ENCODE measurements around the gene ZNF526.
A peak's percentile ranks its signal among the peaks of the same experiment; 100 is the strongest.

ZNF526 gene

DNA sequence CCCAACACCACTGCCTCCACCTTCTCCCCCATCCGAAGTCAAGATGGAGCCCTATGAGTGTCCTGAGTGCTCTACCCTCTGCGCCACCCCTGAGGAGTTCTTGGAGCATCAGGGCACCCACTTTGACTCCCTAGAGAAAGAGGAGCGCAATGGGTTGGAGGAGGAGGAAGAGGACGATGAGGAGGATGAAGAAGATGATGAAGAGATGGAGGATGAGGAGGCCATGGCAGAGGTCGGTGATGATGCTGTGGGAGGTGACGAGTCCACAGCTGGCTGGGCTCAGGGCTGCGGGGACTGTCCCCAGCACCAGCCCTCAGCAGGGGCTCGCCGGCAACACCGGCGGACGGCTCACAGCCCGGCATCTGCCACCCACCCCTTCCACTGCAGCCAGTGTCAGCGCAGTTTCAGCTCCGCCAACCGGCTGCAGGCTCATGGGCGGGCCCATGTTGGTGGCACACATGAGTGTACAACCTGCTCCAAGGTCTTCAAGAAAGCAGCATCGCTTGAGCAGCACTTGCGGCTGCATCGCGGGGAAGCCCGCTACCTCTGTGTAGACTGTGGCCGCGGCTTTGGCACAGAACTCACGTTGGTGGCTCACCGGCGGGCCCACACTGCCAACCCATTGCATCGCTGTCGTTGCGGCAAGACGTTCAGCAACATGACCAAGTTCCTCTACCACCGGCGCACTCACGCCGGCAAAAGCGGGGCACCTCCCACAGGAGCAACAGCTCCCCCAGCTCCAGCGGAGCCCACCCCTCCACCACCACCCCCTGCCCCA lies 5.0 kb downstream of the ZNF526 start:
- DNase-seq (ENCODE audit: low read depth), result no peak

DNA sequence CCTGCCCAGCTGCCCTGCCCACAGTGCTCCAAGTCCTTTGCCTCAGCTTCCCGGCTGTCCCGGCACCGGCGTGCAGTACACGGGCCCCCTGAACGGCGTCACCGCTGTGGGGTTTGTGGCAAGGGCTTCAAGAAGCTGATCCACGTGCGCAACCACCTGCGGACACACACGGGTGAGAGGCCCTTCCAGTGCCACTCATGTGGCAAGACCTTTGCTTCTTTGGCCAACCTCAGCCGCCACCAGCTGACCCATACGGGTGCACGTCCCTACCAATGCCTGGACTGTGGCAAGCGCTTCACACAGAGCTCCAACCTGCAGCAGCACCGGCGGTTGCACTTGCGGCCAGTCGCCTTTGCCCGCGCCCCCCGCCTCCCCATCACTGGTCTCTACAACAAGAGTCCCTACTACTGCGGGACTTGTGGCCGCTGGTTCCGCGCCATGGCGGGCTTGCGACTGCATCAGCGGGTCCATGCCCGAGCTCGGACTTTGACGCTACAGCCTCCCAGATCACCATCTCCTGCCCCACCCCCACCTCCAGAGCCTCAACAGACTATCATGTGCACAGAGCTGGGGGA lies 5.7 kb downstream of the ZNF526 start:
- DNase-seq (ENCODE audit: low read depth), result no peak

DNA sequence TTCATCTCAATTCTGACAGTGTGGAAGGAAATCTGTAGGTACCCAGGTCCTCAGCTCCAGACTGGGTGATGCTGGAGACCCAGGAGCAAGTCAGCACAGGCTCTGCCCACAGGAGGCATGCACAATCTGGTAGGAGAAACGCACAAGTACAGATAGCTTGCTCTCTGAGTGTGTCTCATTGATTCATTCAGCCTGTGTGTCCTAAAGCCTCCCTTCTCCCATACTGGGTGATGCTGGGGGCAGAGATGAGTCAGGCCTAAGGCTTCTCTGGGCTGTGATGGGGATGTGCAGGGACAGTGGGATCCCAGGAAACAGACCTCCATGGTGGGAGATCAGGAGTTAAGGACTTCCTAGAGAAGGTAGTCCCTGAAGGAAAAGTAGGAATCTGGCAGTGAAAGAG lies 6.8 kb downstream of the ZNF526 start:
- DNase-seq (ENCODE audit: low read depth), result no peak

DNA sequence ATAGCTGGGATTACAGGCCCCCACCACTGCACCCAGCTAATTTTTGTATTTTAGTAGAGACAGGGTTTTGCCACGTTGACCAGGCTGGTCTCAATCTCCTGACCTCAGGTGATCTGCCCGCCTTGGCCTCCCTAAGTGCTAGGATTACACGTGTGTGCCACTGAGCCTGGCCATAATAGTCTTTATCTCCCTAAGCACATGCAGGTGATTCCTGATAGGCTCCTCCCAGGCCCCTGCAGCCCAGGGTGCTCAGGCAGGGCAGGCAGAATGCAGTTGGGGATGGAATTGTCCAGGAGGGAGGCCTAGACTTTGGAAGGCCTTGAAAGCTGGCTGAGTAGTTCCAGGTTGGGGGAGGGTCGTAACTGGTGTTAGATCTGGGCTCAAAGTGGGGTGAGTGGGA lies 8.5 kb downstream of the ZNF526 start:
- no peak for DNase-seq (ENCODE audit: low read depth)

DNA sequence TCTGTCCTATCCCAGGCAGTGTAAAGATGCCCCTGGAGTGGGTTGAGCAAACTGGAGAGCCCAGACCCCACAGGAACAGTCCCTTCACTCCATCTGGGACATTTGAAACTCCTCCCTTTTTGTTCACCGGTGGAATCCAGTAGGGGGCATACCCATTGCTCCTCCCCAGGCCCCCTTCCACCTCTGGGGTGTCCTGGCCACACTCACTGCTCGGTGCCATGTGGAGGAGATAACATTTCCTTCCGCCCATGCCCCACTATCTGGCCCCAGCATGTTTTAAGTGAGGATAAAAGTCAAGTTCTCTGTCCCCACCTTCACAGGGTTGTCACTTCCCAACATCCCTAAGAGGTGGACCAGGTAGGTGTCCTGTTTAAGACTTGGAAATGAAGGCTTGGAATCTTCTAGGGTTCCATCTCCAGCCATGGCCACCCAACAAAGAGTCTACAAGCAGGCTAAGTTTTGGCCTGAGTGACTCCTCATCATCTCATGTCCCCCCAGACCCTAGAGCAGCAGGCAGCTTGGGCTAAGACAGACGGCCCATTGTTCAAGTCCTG lies 9.3 kb downstream of the ZNF526 start:
- no peak for DNase-seq (ENCODE audit: low read depth)

DNA sequence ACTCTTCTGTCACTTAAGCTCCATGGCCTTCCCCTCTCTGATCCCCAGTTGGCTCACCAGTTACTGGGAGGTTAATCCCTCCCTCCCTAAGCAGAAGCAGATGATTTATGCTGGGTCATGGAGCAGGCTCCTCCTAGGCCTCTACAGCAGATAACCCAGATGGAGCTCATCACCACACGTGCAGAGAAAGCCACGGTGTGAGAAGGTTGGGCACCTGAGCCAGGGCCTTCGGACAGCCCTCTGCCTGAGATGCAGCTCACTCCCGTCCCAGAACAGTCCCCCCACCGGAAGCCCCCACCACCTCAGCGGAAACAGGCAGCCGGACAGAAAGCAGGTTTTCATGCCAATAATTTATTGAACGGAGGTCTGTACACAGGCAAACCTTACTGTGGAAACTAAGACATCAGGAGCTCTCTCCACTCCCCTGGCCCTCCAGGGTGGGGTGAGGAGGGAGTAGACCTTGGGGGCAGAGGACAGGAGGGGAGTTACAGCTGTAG lies 9.8 kb downstream of the ZNF526 start:
- DNase-seq (ENCODE audit: low read depth), result no peak

DNA sequence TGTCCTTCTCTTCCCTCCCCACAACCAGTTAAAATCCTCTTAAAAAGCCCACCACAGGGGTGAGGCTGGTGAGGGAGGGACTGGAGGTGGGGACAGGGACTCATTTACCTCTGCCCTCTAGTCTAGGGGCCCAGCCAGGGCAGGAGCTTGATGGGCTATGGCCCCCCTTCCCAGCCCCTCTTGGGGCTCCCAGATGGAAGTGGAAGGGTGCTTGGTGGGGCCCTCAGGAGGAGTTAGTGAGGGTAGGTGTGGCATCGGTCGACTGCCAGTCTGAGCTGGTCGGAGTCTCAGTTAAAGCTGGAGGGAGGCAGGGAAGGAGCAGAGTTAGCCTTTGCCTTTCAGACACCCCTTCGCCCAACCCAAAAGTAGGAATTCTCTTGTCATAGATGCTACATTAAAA lies 10.5 kb downstream of the ZNF526 start:
- DNase-seq (ENCODE audit: low read depth), result no peak

DNA sequence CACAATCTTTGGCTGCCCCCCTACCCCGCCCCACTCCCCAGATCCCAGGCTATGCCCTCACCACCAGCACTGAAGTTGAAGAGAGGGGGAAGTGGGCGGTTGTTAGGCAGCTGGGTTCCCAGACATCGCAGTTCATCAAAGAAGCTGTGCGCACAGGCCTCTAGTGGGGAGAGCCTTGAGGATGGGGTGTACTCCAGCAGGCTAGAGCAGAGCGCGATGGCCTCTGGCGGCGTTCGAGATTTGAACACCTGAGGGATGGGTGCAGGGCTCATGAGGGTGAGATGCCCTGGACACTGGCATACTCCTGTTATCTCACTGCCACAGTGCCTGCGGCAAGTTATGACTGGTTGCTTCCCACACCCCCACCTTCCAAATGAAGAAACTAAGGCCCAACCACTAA lies 12.3 kb downstream of the ZNF526 start:
- DNase-seq (ENCODE audit: low read depth), result no peak

DNA sequence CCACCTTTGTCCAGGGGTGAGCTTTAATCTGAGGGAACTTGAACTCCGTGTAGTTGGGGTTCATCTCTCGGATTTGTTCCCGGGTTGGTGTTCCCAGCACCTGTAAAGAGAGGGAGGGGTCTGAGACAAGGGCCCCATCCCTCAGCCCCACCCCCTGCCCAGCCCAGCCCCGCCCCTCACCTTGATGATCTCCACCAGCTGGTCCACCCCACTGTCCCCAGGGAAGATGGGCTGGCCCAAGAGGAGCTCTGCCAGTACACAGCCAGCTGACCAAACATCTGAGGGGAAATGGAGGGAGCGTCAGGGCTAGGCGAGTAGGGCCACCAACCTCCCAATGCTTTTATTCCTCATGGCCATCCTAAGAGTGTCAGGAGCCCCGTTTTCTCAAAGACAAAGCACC lies 13.0 kb downstream of the ZNF526 start:
- DNase-seq (ENCODE audit: low read depth), result no peak

DNA sequence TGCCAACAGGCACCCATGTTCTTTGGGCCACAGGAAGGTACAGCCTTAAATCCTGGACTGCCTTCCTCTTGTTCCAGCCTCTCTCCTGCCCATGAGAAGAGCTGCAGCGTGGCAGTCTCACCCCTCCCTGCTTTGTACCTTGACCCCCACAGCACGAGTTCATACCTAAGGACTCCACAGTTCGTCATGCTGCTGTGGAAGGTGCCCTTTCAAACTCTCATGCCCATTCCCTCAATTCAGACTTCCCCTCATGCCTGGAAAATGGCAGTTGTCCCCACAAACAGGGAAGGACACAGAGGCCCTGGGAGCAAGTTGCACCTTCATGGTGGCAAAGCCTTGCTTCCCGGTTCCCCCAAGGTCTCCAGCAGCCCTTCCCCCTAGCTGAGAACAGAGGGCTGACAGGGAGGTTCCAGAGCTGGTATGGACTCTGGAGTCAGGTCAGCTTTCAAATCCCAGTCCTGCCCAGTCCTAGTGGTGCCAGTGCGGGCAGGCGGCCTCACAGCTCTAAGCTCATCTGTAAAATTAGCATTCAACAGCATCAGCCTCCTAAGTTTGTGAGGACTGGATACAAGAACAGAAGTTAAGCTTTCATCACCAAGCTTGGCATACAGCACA lies 13.7 kb downstream of the ZNF526 start:
- DNase-seq (ENCODE audit: low read depth), result no peak

DNA sequence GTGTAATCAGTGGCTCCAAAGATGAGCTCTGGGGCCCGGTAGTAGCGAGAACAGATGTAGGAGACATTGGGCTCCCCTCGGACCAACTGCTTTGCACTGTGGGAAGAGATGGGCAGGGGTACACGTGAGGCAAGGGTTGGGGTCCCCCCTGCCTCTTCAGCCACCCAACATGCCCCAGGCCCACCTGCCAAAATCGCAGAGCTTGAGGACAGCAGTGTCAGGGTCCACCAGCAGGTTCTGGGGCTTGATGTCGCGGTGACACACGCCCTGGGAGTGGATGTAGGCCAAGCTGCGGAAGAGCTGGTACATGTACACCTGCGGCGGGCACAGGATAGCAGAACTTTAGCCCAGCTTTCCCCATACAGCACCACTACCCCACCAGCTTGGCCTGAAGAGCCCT lies 14.3 kb downstream of the ZNF526 start:
- DNase-seq (ENCODE audit: low read depth), result no peak

DNA sequence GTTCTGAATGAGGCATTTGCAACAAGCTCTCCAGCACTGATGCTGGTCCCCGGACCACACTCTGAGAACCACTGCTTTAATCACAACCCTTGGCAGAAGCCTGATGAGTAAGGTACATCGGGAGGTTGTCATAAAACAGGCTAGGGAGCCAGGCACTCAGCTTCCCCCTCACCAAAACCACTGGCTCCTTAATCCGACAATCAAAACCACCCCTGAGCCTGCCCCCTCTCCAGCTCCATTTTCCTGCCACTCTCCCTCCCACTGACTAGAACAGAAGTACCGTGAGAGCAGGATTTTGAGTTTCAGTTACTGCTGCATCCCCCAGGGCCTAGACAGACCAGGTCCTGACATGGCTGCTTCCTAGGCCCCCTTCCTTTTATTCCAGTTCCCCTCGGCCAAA lies 15.1 kb downstream of the ZNF526 start:
- no peak for DNase-seq (ENCODE audit: low read depth)

DNA sequence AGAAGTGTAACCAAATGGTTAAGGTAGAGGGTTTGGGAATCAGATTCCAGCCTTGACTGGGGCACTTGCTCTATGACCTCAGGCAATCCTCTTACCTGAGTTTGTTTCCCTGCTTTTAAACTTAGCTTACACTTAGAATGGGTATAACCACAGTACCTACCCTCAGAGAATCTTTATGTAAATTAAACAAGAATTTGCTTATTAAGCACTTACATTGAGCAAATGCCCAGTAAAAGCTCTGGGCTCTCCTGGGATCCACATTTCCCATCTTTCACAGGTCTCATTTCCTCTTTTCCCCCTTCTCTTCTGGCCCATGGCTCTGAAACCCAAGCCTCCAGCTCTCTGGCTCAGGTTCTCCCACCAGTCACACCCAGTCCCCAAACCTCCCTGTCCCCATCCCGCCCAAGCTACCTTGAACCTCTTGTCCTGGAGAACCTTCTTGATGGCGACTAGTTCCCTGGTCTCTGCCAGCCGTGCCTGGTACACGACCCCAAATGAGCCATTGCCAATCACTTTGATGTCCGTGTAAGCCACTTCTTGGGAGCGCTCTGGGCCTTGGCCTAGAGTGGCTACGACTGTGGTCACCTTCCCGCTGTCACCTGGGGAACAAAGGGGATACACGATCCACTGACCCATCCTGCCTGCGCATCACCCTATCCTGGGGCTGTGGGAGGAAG lies 19.6 kb downstream of the ZNF526 start:
- DNase-seq (ENCODE audit: low read depth), result no peak

DNA sequence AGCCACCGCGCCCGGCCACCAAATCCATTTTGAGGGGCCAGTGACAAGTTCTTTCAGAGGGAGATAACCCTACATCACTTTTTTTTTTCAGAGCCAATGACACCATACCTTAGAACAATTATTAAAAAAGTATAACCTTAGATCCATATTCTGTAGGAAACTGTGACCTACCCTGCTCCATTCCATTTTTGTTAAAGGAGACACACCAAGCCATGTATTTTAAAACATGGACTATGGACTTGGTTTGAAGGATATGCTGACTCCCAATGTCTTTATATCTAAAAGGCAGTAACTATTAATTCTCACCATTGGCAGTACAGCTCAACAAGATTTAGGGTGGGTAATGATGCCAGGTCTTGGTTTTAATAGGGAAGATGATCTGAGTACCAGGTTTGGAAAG lies 21.2 kb downstream of the ZNF526 start:
- DNase-seq (ENCODE audit: low read depth), result no peak

DNA sequence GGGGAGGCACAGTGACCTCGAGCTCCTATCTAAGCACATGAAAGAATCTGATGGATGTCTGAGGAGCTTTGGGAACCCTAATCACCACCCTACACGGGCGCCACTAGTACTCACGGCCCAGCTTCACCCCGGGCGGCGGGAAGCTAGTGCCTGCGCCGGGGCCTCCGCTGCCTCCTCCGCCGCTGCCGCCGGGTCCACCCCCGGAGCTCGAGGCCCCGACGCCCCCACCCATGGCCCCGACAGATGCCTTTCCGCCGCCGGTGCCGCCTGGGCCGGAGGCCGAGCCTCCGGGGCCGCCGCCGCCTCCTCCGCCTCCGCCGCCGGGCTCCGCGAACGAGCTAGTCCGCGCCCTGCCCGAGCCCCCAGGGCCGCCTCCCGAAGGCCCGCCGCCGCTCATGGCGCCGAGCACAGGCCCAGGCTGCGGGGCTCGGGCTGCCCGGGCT lies 22.0 kb downstream of the ZNF526 start:
- no peak for DNase-seq (ENCODE audit: low read depth)

DNA sequence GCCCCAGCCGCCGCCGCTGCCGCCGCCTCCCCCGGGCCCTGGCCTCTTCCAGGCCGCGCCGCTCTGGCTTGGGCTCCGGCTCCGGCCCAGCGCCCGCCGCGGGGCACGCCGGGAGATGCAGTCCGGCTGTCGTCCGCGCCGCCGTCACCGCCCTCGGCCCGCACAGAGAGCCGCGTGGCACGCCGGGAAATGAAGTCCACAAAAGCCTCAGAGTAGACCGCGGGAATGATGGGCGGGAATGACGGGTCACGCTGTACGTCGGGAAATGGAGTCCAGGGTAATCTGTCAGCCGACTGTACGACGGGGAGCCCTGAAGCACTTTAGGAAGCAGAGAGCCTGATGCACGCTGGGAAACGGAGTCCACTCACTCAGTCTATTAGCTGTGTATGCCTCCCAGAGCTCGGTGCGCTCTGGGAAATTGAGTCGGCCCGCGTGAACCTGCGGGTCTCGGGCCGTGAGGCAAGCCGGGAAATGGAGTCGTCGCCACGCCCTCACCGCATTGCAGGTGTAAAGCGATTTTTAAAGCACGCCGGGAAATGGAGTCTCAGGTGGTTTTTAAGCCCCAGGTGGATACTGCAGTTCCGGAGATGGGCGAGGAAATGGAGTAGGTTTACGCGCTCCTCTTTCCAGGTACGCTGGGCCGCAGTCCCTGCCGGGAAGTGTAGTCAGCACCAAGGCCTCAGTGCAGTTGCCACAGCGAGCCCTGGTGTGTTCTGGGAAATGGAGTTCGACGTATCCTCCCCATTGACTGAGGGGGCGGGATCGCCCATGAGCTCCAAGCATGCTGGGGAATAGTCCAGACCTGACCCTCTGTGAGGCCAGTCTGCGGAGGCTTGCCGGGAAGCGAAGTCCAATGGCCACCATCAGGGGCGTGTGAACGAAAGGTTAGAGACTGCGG lies 22.6 kb downstream of the ZNF526 start, which contains the start of gene GSK3A:
TSS of gene GSK3A (minus strand) at position 91 of the 898 bp plus-strand sequence. CDS start 137 bp downstream, outside the sequence.
- DNase-seq (ENCODE audit: low read depth), result peak; percentile 96

DNA sequence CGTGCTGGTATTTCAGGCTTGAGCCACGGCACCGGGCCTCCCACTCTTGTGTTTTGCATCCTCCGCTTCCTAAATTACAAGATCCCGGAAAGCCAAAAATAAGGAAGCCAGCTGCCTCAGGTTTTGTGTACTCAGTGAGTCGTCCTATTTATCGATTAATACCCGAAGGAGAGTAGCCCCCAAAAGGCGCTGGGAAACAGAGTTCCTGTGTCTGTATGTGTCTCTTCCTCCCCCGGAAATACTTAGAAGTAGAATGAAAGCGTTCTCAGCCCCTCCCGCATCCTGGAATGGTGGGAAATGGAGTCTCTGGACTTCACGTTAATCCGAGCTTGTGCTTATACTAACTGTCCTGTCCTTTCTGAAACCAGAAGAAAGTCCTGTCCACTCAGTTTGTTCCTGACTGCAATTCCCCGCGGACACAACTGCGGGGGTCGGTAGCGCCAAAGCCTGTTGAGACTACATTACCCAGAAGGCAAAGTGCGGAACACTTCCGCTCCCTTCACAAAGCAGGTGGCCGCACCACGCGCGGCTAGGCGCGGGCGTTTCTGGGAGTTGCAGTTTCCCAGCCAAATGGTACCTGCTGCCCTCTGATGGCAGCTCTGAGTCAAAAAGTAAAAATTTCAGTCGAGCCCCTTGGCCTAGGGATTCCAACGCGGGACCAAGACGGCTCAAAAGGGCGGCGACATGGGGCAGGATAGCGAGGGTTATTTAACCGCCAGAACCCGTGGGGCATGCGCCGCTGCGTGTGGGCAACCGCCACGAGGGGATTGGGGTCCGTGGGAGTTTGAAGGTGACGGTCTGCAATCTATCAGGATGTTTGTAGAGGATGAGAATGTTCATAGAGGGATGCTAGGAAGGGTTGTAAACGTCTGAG lies 24.5 kb downstream of the ZNF526 start:
- DNase-seq (ENCODE audit: low read depth), result peak; percentile 88

DNA sequence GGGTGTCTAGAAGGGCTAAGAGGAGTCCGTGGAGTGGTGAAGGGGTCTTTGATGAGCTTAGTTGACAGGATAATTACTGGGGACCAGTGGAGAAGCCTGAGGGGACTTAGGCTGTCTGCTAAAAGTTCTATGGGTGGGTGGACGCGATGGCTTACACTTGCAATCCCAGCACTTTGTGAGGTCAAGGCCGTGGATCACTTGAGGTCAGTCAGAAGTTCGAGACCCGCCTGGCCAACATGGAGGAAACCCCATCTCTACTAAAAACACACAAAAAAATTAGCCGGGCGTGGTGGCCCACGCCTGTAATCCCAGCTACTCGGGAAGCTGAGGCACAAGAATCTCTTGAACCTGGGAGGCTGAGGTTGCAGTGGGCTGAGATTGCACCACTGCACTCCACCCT lies 25.1 kb downstream of the ZNF526 start:
- DNase-seq (ENCODE audit: low read depth), result no peak

DNA sequence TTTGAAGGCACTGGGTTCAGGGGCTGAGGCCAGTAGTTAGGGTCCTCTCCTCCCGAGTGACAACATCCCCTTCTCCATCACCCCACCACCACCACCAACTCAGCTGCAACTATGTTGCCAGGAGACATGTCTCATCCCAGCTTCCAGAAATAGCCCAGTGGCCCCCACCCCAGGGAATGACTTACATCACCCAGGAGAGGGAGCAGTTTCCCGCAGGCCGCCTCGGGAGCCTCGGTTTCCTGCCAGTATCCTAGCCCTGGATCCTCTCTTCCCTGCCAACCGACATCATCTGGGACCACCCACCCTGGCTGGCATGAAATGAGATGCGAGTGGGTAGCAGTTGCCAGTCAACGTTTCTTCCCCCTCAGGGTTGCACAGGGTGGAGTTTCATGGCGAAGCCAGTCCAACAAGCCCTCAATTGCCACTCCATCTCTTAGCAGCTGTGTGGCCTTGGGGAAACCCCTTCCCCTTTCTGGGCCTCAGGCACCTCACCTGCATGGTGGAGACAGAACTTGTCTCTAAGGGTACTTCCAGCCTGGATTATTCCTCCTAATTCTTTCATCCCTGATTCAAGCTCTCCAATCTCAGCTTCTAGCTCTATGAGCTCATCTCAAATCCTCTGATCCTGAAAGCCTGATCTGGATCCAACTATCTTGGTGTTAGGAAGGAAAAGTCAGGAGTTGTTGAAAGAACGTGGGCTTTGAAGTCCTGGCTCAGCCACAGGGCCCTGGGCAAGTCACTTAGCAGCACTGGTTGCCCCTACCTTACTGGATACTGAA lies 26.2 kb downstream of the ZNF526 start:
- DNase-seq (ENCODE audit: low read depth), result no peak
